DOHH2 (cell line): ENCODE results near the gene RUNDC1.

Source experiments
- EZH2phosphoT487 ChIP-seq: fragments of 200-600 bp; sonication (generic); IDR thresholded peaks from 2 replicates; pipeline ENCODE4 v1.6.1; 2017; ENCODE audit warnings: borderline replicate concordance, mild to moderate bottlenecking, antibody characterized with exemption, low read length, moderate library complexity, mixed read lengths
- TF ChIP-seq, protein P1 (sequence below): fragments of 200-600 bp; sonication (generic); IDR thresholded peaks from one replicate; pipeline ENCODE4 v1.5.1; 2014; ENCODE audit warnings: antibody characterized with exemption, mild to moderate bottlenecking, low read depth, low read length; ENCODE audit not compliant: poor library complexity, severe bottlenecking

DNA sequence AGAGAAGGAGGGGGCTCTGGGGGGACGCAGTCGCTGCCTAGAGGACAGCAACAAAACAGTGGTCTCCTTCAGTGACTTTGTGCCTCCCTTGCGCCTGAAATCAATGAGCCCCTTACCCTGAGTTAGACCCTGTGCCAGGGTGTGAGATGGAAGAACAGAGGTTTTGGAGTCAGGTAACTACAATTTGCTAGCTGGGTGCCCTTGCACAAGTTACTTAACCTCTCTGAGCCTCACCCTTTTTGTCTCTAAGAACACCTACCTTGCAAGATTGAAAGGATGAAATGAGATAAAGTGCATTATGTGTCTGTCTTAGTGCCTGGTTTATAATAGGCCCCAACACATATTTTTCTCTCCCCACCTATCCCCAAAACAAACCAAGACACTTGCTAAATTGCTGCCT lies 54.5 kb downstream of the RUNDC1 start:
- TF ChIP-seq, protein P1, sequence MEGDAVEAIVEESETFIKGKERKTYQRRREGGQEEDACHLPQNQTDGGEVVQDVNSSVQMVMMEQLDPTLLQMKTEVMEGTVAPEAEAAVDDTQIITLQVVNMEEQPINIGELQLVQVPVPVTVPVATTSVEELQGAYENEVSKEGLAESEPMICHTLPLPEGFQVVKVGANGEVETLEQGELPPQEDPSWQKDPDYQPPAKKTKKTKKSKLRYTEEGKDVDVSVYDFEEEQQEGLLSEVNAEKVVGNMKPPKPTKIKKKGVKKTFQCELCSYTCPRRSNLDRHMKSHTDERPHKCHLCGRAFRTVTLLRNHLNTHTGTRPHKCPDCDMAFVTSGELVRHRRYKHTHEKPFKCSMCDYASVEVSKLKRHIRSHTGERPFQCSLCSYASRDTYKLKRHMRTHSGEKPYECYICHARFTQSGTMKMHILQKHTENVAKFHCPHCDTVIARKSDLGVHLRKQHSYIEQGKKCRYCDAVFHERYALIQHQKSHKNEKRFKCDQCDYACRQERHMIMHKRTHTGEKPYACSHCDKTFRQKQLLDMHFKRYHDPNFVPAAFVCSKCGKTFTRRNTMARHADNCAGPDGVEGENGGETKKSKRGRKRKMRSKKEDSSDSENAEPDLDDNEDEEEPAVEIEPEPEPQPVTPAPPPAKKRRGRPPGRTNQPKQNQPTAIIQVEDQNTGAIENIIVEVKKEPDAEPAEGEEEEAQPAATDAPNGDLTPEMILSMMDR, result no peak
- no peak for TF ChIP-seq EZH2phosphoT487
